ENCODE measurements around the gene SLIT1.

Gene SLIT1

GRCh38 chr10:97169911-97170693, 15.7 kb downstream of the SLIT1 start:
- no peak for DNase-seq (ENCODE audit: low spot score)

- DNase-seq (ENCODE audit: low spot score) = no peak
Observed at GRCh38 chr10:97169063-97169462, 16.7 kb downstream of the SLIT1 start.

GRCh38 chr10:97168645-97169044, 17.1 kb downstream of the SLIT1 start:
- DNase-seq (ENCODE audit: low spot score) = no peak

- no peak for DNase-seq (ENCODE audit: low spot score)
Observed at GRCh38 chr10:97165499-97165898, 20.3 kb downstream of the SLIT1 start.

- DNase-seq (ENCODE audit: low spot score) = no peak
Observed at GRCh38 chr10:97163781-97164501, 21.8 kb downstream of the SLIT1 start.

- no peak for DNase-seq (ENCODE audit: low spot score)
Observed at GRCh38 chr10:97163181-97163580, 22.6 kb downstream of the SLIT1 start.

- DNase-seq (ENCODE audit: low spot score) = no peak
Observed at GRCh38 chr10:97159646-97160305, 26.0 kb downstream of the SLIT1 start.

GRCh38 chr10:97157578-97158095, 28.1 kb downstream of the SLIT1 start:
- DNase-seq (ENCODE audit: low spot score) = peak; percentile 60

GRCh38 chr10:97154781-97155180, 31.0 kb downstream of the SLIT1 start:
- no peak for DNase-seq (ENCODE audit: low spot score)

- no peak for DNase-seq (ENCODE audit: low spot score)
Observed at GRCh38 chr10:97154162-97154561, 31.6 kb downstream of the SLIT1 start.

- DNase-seq (ENCODE audit: low spot score) = no peak
Observed at GRCh38 chr10:97153270-97153850, 32.4 kb downstream of the SLIT1 start.

GRCh38 chr10:97151307-97151914, 34.3 kb downstream of the SLIT1 start:
- no peak for DNase-seq (ENCODE audit: low spot score)

GRCh38 chr10:97150616-97151015, 35.1 kb downstream of the SLIT1 start:
- DNase-seq (ENCODE audit: low spot score) = no peak

GRCh38 chr10:97150013-97150595, 35.7 kb downstream of the SLIT1 start:
- no peak for DNase-seq (ENCODE audit: low spot score)

GRCh38 chr10:97149079-97149531, 36.7 kb downstream of the SLIT1 start:
- DNase-seq (ENCODE audit: low spot score) = no peak

GRCh38 chr10:97144297-97144696, 41.5 kb downstream of the SLIT1 start:
- no peak for DNase-seq (ENCODE audit: low spot score)

GRCh38 chr10:97142834-97143233, 42.9 kb downstream of the SLIT1 start:
- DNase-seq (ENCODE audit: low spot score) = no peak

- DNase-seq (ENCODE audit: low spot score) = peak; percentile 18
Observed at GRCh38 chr10:97140902-97141745, 44.6 kb downstream of the SLIT1 start.

- DNase-seq (ENCODE audit: low spot score) = peak; percentile 85
Observed at GRCh38 chr10:97140049-97140846, 45.5 kb downstream of the SLIT1 start.

- DNase-seq (ENCODE audit: low spot score) = no peak
Observed at GRCh38 chr10:97139651-97140048, 46.1 kb downstream of the SLIT1 start.
